Lung (tissue), 12 donors: ENCODE data around the gene ADPRH. TPM values are rescaled to one million over a fixed set of nuclear protein-coding genes. Genes with fewer than 3 reads are reported as not detected.

Experiments
- ATAC-seq: fragments of 200-7000 bp; cut with Tn5 transposase; one replicate; pipeline ENCODE4 v1.9.1; 2020; ENCODE audit warnings: moderate number of reproducible peaks; ENCODE audit not compliant: insufficient read depth, low FRiP score
- DNase-seq, 3 donors: peaks; one replicate each; pipeline ENCODE4 v3.0.0-alpha.2; 2013 to 2017
- H3K27ac ChIP-seq, 2 donors: one replicate each; pipeline ENCODE4 v1.5.1; 2013; ENCODE audit warnings: mild to moderate bottlenecking in 2 of 2, moderate library complexity in 2 of 2, control low read depth in 1 of 2, inconsistent platforms in 1 of 2, low read depth in 1 of 2, low read length in 1 of 2
- H3K27me3 ChIP-seq, 3 donors: one replicate each; pipeline ENCODE4 v1.5.1; 2013; ENCODE audit warnings: low read length in 2 of 3; ENCODE audit not compliant: control insufficient read depth in 3 of 3, insufficient read depth in 3 of 3
- H3K36me3 ChIP-seq, 4 donors: one replicate each; pipeline ENCODE4 v1.5.1; 2013; ENCODE audit warnings: low read length in 4 of 4, mild to moderate bottlenecking in 1 of 4, moderate library complexity in 1 of 4; ENCODE audit not compliant: control insufficient read depth in 4 of 4, insufficient read depth in 4 of 4
- H3K4me1 ChIP-seq, 5 donors: one replicate each; pipeline ENCODE4 v1.5.1; 2013; ENCODE audit warnings: low read length in 5 of 5, mild to moderate bottlenecking in 2 of 5, moderate library complexity in 1 of 5; ENCODE audit not compliant: control insufficient read depth in 5 of 5, insufficient read depth in 5 of 5
- H3K4me3 ChIP-seq: one replicate; pipeline ENCODE4 v1.5.1; 2013; ENCODE audit warnings: mild to moderate bottlenecking, control low read depth, moderate library complexity
- H3K9ac ChIP-seq, 2 donors: one replicate each; pipeline ENCODE4 v1.5.1; 2013; ENCODE audit warnings: low read length in 2 of 2, control low read depth in 1 of 2; ENCODE audit not compliant: insufficient read depth in 1 of 2
- H3K9me3 ChIP-seq, 4 donors: one replicate each; pipeline ENCODE4 v1.5.1; 2013; ENCODE audit warnings: low read length in 3 of 4, mild to moderate bottlenecking in 1 of 4, moderate library complexity in 1 of 4; ENCODE audit not compliant: control insufficient read depth in 4 of 4, insufficient read depth in 3 of 4
- WGBS, 2 donors: extraction: QIAGEN DNeasy Blood & Tissue Kit; methylation state at CpG; one replicate each; pipeline ENCODE4 v1.1.7; 2013; 5-methylcytosine and 5-hydroxymethylcytosine counted together
- polyA plus RNA-seq, 2 donors: library from polyadenylated mRNA; stranded (reverse); fragments of 200-250 nt; gene quantifications; one replicate each; pipeline ENCODE4 v1.2.1, GENCODE V29; 2013
- total RNA-seq, 2 donors: library from RNA; depleted of rRNA in 1 of 2; stranded (reverse); fragments of >200 nt in 1 of 2; gene quantifications; one replicate each; pipeline ENCODE4 v1.2.1, GENCODE V29; 2014 to 2021
- TF ChIP-seq, protein P1 (sequence below): IDR thresholded peaks from 2 replicates; pipeline ENCODE4 v1.5.1; 2012; ENCODE audit warnings: mild to moderate bottlenecking; ENCODE audit errors: control extremely low read depth, extremely low read depth
- donor health status: control.
- donor health status: control.
- donor health status: Bipolar disorder and iron deficiency.
- donor health status: healthy.
- donor health status: DM: yes; HTN: yes; CAD: no.

ADPRH gene
- total and polyA plus RNA-seq, 4 donors: 5.4 to 26.3 (median 14.2) TPM

DNA sequence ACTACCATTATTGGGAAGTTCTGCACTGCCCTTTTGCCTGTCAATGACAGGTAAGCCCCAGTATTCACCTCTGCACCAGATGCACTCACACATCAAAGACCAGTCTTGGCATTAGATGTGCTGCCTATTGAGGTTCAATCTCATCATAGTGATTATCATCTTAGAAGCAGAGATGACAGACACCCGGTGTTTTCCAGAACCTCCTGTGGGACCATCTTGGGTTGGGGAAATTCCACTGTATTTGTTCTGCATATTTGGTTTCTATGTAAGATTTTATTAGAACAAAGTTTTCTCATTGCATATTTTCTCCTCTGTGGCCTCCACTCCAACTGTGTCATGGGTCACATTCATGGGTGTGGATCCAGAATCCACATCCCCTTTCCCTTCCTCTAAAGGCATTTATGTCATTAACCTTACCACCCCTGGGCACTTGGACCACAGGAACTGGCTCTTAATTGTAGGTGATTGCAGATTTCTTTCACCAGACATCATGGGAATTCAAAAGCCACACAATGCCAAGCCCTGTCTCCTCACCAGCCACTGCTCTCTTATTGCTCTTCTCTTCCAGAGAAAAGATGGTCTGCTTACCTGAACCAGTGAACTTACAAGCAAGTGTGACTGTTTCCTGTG is 49.6 kb downstream of the ADPRH start:
- peak; percentile 51 for ATAC-seq
- H3K4me3 ChIP-seq: no peak overlapping the region
- TF ChIP-seq, protein P1, sequence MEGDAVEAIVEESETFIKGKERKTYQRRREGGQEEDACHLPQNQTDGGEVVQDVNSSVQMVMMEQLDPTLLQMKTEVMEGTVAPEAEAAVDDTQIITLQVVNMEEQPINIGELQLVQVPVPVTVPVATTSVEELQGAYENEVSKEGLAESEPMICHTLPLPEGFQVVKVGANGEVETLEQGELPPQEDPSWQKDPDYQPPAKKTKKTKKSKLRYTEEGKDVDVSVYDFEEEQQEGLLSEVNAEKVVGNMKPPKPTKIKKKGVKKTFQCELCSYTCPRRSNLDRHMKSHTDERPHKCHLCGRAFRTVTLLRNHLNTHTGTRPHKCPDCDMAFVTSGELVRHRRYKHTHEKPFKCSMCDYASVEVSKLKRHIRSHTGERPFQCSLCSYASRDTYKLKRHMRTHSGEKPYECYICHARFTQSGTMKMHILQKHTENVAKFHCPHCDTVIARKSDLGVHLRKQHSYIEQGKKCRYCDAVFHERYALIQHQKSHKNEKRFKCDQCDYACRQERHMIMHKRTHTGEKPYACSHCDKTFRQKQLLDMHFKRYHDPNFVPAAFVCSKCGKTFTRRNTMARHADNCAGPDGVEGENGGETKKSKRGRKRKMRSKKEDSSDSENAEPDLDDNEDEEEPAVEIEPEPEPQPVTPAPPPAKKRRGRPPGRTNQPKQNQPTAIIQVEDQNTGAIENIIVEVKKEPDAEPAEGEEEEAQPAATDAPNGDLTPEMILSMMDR: no peak
- H3K9ac ChIP-seq: no peak overlapping the region
- peak overlapping the region in 1 of 2 donors; percentile 58 for H3K27ac ChIP-seq
- no peaks in the 10 kb centered on the region for H3K9me3 ChIP-seq
- no peak for DNase-seq
- H3K4me1 ChIP-seq: peaks cover 0 to 15% (median 0%) of the 10 kb centered on the region in 5 donors
- no peaks in the 10 kb centered on the region for H3K36me3 ChIP-seq
- WGBS, 2 donors: 61 to 81% methylated on average over 1 of the region's 1 CpG
- no peaks in the 10 kb centered on the region for H3K27me3 ChIP-seq

DNA sequence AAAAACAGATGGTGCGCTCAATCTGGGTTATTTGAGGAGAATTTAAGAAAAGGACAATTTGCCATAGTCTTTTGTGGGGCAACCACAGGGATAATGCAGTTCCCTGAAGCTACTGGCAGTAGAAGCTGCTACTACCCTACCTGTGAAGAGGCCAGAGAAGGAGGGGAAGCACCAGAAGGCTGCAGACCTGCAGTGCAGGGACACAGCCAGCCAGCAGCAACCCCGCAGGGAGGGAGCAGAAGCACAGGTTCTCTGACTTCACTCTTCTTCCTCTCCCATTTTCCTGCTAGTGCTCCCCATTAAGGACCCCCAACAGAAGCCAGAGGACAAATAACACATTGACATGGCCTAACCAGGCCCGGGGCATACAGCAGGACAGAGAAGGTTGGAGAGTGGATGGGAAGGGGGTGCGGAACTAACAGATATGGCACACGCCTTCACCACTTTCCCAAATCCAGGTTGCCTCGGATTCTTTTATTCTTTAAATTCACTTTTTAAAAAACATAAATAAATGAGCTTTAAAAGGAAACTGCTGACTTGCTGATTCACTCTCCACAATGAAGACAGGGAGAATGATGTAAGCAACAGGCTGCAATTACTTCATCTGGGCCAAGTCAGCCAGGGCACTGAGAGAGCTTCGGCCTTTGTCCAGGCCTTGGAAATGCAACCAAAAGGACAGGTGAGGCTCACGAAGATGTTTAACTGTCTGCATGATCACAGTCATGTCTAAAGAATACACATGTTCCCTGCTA is 51.0 kb downstream of the ADPRH start:
- DNase-seq: peak in 1 of 3 donors; percentile 29
- 62 to 68% methylated on average over 8 of the region's 8 CpGs for WGBS, 2 donors
- Histone ChIP-seq H3K9ac (no peak overlapping the region), H3K4me3 (no peak overlapping the region), H3K27me3 (no peaks in the 10 kb centered on the region), H3K9me3 (no peaks in the 10 kb centered on the region), H3K27ac (peak overlapping the region in 1 of 2 donors; percentile 29), H3K4me1 (peaks cover 0 to 15% (median 0%) of the 10 kb centered on the region in 5 donors), H3K36me3 (no peaks in the 10 kb centered on the region)
- ATAC-seq: no peak
- TF ChIP-seq, protein P1: no peak

DNA sequence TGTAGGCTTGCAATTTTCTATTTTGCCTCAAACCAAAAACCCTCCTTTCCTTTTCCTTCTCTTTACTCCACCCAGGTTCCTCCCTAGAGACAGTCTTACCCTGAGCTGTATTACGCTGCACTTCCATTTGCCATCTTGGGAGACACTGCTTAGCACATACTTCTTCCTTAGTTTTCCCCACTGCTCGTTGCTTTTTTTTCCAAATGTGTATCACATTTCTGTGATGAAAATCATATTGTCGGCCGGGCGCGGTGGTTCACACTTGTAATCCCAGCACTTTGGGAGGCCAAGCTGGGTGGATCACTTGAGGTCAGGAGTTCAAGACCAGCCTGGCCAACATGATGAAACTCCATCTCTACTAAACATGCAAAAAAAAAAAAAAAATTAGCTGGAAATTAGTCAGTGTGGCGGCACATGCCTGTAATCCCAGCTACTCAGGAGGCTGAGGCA is 51.6 kb downstream of the ADPRH start:
- no peaks in the 10 kb centered on the region for H3K27me3 ChIP-seq
- TF ChIP-seq, protein P1: no peak
- ATAC-seq: no peak
- no peak overlapping the region for H3K4me3 ChIP-seq
- H3K9ac ChIP-seq: no peak overlapping the region
- peaks cover 0 to 19% (median 0%) of the 10 kb centered on the region in 5 donors for H3K4me1 ChIP-seq
- H3K27ac ChIP-seq: no peak overlapping the region
- no peak for DNase-seq
- WGBS, 2 donors: 74 to 84% methylated on average over 7 of the region's 7 CpGs
- no peaks in the 10 kb centered on the region for H3K9me3 ChIP-seq
- H3K36me3 ChIP-seq: no peaks in the 10 kb centered on the region
